HEK293 (cell line): ENCODE results near the gene SMO.

Experiments
- ATF2 ChIP-seq: fragments of 450-650 bp; formaldehyde crosslinking; IDR thresholded peaks from 2 replicates; pipeline ENCODE4 v1.5.1; 2016; ENCODE audit warnings: missing biosample characterization, missing genetic modification characterization, low read depth
- CTCF ChIP-seq: fragments of 450-650 bp; formaldehyde crosslinking; IDR thresholded peaks from 2 replicates; pipeline ENCODE4 v1.5.1; 2016; ENCODE audit warnings: missing biosample characterization, missing genetic modification characterization
- TCF7L2 ChIP-seq: IDR thresholded peaks from 2 replicates; pipeline ENCODE4 v1.6.1; 2011; ENCODE audit warnings: low read depth, mild to moderate bottlenecking, inconsistent platforms, low read length, moderate library complexity, borderline replicate concordance
- ZBTB49 ChIP-seq: fragments of 450-650 bp; formaldehyde crosslinking; IDR thresholded peaks from 2 replicates; pipeline ENCODE4 v1.5.1; 2016; ENCODE audit warnings: missing biosample characterization, missing genetic modification characterization, low read depth
- ZNF121 ChIP-seq: fragments of 450-650 bp; formaldehyde crosslinking; IDR thresholded peaks from 2 replicates; pipeline ENCODE4 v1.5.1; 2016; ENCODE audit warnings: missing biosample characterization, missing genetic modification characterization
- ZNF138 ChIP-seq: fragments of 450-650 bp; formaldehyde crosslinking; IDR thresholded peaks from 2 replicates; pipeline ENCODE4 v1.5.1; 2016; ENCODE audit warnings: missing biosample characterization, missing genetic modification characterization, borderline replicate concordance
- ZNF175 ChIP-seq: fragments of 450-650 bp; formaldehyde crosslinking; IDR thresholded peaks from 2 replicates; pipeline ENCODE4 v1.5.1; 2016; ENCODE audit warnings: missing biosample characterization, missing genetic modification characterization
- ZNF223 ChIP-seq: fragments of 450-650 bp; formaldehyde crosslinking; IDR thresholded peaks from 2 replicates; pipeline ENCODE4 v1.5.1; 2016; ENCODE audit warnings: missing biosample characterization, missing genetic modification characterization
- ZNF24 ChIP-seq: fragments of 450-650 bp; formaldehyde crosslinking; IDR thresholded peaks from 2 replicates; pipeline ENCODE4 v1.5.1; 2016; ENCODE audit warnings: missing biosample characterization, missing genetic modification characterization
- ZNF280C ChIP-seq: fragments of 450-650 bp; formaldehyde crosslinking; IDR thresholded peaks from 2 replicates; pipeline ENCODE4 v1.5.1; 2016; ENCODE audit warnings: missing biosample characterization, missing genetic modification characterization
- ZNF548 ChIP-seq: fragments of 450-650 bp; formaldehyde crosslinking; IDR thresholded peaks from 2 replicates; pipeline ENCODE4 v1.5.1; 2016; ENCODE audit warnings: missing biosample characterization, missing genetic modification characterization
- TF ChIP-seq, protein P1 (sequence below): fragments of 450-650 bp; formaldehyde crosslinking; IDR thresholded peaks from 2 replicates; pipeline ENCODE4 v1.5.1; 2016; ENCODE audit warnings: missing biosample characterization, missing genetic modification characterization
- TF ChIP-seq, protein P2 (sequence below): fragments of 450-650 bp; formaldehyde crosslinking; IDR thresholded peaks from 2 replicates; pipeline ENCODE4 v1.5.1; 2016; ENCODE audit warnings: missing biosample characterization, missing genetic modification characterization, borderline replicate concordance

DNA sequence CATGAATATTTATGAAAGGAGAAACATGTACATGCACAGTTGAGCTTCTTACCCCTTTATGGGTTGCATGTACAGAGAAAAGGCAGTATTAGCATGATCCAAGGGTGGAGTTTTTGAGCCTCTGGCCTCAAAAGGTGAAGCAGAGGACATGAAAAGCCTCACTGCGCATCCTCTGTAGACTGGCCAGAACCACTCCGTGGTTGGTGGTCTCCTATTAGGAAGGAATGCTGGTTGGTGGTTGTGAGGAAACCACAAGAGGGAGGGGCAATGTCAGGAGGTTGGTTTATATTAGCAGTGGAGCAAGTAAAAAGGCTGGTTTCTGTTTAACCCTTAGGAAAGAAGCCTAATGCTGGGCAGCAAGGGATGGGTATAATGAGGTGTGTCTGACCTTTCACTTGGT, 73.9 kb downstream of the SMO start:
- TF ChIP-seq CTCF: no peak
- no peak for TF ChIP-seq TCF7L2
- TF ChIP-seq, protein P1, sequence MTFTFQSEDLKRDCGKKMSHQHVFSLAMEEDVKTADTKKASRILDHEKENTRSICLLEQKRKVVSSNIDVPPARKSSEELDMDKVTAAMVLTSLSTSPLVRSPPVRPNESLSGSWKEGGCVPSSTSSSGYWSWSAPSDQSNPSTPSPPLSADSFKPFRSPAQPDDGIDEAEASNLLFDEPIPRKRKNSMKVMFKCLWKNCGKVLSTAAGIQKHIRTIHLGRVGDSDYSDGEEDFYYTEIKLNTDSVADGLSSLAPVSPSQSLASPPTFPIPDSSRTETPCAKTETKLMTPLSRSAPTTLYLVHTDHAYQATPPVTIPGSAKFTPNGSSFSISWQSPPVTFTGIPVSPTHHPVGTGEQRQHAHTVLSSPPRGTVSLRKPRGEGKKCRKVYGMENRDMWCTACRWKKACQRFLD: no peak
- no peak for TF ChIP-seq ATF2 (tag by site-specific recombination)
- TF ChIP-seq, protein P2, sequence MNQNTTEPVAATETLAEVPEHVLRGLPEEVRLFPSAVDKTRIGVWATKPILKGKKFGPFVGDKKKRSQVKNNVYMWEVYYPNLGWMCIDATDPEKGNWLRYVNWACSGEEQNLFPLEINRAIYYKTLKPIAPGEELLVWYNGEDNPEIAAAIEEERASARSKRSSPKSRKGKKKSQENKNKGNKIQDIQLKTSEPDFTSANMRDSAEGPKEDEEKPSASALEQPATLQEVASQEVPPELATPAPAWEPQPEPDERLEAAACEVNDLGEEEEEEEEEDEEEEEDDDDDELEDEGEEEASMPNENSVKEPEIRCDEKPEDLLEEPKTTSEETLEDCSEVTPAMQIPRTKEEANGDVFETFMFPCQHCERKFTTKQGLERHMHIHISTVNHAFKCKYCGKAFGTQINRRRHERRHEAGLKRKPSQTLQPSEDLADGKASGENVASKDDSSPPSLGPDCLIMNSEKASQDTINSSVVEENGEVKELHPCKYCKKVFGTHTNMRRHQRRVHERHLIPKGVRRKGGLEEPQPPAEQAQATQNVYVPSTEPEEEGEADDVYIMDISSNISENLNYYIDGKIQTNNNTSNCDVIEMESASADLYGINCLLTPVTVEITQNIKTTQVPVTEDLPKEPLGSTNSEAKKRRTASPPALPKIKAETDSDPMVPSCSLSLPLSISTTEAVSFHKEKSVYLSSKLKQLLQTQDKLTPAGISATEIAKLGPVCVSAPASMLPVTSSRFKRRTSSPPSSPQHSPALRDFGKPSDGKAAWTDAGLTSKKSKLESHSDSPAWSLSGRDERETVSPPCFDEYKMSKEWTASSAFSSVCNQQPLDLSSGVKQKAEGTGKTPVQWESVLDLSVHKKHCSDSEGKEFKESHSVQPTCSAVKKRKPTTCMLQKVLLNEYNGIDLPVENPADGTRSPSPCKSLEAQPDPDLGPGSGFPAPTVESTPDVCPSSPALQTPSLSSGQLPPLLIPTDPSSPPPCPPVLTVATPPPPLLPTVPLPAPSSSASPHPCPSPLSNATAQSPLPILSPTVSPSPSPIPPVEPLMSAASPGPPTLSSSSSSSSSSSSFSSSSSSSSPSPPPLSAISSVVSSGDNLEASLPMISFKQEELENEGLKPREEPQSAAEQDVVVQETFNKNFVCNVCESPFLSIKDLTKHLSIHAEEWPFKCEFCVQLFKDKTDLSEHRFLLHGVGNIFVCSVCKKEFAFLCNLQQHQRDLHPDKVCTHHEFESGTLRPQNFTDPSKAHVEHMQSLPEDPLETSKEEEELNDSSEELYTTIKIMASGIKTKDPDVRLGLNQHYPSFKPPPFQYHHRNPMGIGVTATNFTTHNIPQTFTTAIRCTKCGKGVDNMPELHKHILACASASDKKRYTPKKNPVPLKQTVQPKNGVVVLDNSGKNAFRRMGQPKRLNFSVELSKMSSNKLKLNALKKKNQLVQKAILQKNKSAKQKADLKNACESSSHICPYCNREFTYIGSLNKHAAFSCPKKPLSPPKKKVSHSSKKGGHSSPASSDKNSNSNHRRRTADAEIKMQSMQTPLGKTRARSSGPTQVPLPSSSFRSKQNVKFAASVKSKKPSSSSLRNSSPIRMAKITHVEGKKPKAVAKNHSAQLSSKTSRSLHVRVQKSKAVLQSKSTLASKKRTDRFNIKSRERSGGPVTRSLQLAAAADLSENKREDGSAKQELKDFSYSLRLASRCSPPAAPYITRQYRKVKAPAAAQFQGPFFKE (tag by site-specific recombination): no peak
- no peak for TF ChIP-seq ZNF24
- TF ChIP-seq ZNF223 (tag by site-specific recombination): no peak
- TF ChIP-seq ZNF121 (tag by site-specific recombination): no peak
- no peak for TF ChIP-seq ZNF280C (tag by site-specific recombination)
- no peak for TF ChIP-seq ZNF138 (tag by site-specific recombination)
- no peak for TF ChIP-seq ZBTB49 (tag by site-specific recombination)
- no peak for TF ChIP-seq ZNF548 (tag by site-specific recombination)
- TF ChIP-seq ZNF175 (tag by site-specific recombination): no peak
